HG03378 (cell line): ENCODE results near the gene KCNK5.

Experiments
- ATAC-seq: cut with Tn5 transposase; IDR thresholded peaks from one replicate; pipeline ENCODE4 v1.9.1; 2021; ENCODE audit warnings: mild to moderate bottlenecking, moderate library complexity; ENCODE audit not compliant: unreplicated experiment

Gene KCNK5

DNA sequence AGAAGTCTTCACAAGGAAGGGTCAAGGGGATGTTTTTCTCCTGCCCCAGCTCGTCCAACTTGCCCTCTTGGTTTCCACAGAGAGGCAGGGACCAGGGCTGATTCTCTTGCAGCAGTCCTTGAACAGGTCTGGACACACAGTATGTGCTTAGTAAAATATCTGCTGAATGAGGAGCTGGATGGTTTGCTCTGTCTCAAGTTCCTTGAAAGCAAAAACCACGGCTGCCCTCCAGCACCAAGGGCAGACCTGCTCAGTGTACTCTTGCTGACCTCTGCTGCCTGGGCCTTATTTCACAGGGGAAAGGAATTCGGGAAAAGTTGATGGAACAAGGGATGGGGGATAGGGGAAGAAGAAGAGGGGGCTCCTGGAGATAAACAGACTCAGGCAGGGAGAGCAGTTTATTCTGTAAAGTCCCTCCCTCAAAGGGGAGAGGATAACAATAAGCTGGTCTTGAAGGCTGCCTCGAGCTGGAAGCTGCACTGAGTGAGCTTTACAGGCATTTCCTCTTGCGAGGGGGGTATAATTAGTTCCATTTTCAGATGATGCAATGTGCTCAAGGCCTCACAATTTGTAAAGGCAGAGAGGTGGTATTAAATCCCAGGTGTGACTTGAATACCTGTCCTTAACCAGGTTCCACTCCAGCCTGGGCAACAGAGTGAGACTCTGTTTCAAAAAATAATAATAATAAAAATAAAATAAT, 10.3 kb downstream of the KCNK5 start:
- no peak for ATAC-seq

DNA sequence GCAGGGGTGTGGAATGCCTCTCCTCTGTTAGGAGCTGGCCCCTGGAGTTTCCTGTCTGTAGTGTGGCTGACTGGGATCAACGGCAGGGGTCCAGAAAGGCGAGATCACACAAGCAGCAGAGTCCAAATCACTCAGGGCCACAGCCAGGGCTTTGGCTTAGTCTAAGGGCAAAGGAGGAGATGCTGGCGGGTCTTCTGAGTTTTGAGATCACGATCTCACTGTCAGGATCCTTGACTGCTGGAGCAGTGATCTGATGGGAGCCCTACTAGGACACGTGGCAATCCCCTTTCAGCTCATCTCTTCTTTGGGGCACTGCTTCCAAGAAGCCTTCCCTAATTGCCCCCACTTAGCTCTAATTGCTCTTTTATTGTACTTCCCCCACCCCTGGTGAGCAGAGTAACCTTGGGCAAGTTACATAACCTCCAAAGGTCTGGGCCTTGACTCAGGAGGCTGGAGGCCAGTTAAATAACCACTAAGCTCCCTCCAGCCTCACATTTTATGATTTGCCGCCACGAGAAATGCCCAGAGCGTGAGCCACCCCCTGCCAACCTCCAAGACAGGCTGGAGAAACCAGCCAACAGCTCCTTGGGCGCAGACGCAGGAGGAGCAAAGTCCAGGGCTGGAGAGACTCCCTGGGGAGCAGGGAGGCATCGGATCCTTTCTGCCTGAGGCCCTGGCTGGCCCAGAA, 12.0 kb downstream of the KCNK5 start:
- no peak for ATAC-seq

DNA sequence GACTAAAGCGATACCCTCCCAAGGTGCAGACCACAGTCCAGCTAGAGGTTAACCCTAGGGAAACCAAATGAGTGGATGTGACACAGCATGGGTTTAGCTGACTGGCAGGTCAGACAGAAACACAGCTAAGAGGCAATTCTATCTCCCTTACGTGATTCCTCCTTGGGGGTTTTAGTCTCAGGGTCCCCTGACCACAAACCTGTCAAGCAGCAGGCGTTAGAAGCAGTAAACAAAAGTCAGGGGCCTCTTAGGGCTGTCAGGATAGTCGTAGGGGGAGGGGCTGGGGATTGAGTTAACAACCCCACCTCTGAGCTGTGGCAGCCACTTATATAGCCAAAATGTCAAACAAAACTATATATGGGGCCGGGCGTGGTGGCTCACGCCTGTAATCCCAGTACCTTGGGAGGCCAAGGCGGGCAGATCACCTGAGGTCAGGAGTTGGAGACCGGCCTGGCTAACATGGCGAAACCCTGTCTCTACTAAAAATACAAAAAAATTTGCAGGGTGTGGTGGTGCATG, 13.6 kb downstream of the KCNK5 start:
- ATAC-seq, result no peak

DNA sequence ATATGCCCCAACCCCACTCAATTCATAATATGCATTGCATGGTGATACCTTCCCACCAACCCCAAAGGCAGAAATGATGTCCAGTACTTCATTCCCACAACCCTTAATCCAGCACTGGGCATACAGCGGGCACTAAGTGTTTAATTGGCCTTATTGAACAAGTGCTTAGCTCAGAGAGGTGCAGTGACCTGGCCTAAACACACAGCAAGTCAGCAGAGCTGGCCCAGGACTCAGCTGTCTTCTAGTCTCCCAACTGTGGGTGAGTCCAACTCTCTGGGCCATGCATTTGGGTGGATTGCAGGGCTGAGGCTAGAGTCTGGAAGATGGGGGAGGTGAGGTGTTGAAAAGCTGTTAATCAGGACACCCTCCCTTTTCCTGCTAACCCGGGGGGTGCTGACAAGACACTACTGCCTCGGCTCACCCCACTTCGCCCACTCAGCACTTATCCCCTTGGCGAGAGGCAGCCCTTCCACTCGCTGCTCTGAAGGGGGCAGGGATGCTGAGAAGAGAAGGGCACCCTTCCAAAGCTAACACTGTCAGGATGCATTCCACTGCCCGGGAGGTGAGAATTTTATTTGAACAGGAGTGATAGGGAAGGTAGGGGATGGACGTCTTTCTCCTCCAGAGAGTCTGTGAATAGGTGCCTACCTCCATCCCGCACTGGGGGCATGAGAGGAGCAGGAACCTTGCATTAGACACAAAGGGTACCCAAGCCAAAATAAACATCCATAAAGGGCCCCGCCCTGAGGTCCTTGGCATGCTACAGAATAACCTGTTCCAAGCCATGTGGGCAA, 14.2 kb downstream of the KCNK5 start:
- ATAC-seq, result no peak

DNA sequence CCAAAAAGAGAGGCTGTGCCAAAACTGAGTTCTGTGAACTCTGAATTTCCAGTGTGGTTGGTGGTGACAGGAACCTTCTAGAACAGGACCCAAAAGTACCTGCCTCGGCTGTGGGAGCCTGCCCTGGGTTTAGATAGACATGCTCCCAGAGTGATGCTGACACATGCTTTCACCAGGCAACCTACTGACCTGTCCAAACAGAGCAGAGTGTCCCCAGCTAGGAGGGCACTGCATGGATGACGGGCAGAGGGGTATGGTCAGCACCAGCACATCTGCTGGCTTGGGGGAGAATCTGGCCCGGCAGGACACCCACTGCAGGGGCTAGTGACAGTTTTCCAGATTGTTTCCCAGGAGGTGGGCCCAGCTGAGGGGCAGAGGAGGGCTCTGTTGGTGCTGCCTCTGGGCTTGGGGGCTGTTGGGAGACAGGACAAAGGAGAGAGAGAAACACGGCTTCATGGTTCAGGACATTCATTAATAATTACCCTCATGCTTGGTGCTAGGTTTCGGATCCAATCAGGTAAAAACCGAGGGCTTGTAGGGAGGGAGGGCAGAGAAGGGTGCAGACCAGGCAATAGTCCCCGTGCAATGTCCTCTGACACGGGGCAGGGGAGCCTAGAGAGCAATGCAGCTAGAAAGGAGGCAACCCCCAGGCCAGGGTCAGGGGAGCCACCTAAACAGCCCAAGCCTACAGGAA, 15.0 kb downstream of the KCNK5 start:
- ATAC-seq, result no peak

DNA sequence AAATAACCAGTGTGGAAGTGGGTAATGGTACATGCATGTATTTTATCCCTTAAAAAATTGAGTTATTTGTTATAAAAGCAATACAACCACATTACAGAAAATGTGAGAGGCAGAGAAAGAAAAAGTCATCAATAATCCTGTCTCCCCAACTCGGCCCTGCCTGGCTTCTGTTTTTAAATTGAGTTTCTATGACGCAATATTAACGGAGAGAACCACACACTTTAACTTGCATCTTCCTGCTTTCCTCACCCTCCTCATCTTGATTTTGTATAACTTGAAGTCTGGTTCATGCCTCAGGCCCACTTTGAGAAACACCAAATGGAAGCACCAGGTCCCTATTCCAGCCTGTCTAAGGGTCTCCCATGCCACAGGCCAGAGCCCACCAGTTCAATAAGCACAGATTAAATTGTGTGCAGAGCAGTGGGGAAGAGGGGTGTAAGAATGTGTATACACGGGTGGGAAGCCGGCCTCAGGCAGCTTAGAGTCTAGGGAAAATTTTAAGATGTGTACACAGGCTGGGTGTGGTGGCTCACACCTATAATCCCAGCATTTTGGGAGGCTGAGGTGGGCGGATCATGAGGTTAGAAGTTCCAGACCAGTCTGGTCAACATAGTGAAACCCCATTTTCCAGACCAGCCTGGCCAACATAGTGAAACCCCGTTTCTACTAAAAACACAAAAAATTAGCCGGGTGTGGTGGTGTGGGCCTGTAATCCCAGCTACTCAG, 15.9 kb downstream of the KCNK5 start:
- no peak for ATAC-seq

DNA sequence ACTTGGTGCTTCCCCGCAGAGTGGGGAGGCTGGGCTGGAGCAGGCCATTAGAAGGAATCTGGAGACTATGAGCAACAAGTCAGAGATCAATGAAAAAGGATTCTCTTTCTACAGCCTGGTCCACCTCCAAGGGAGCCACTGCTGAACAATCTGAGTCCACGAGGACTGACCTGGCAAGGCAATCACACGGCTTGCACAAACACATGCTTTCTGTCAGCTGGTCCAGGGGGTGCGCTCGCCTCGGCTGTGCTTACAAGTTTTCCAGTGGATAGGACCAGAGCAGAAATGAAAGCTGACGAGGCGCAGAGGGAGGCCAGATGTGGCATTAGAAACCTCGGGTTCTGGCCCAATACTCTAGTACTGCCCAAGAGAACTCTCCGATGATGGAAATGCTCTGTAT, 18.1 kb downstream of the KCNK5 start:
- no peak for ATAC-seq

DNA sequence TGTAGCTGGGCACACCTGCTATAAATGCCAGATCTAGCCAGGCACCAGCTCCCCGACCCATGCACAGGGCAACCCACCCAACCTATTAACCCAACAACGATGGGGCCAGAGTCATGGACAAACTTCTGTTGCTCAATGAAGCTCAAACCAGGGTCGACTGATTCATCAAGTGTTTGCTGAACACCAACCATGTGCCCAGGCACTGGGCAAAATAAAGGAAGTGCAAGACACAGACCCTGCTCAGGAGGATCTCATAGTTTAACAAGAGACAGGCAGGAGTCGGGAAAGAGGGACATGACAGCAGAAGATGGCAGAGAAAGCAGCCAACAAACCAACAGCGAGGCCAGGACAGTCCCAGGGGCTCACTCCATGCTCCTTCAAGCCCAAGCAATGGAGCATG, 18.8 kb downstream of the KCNK5 start:
- ATAC-seq, result no peak

DNA sequence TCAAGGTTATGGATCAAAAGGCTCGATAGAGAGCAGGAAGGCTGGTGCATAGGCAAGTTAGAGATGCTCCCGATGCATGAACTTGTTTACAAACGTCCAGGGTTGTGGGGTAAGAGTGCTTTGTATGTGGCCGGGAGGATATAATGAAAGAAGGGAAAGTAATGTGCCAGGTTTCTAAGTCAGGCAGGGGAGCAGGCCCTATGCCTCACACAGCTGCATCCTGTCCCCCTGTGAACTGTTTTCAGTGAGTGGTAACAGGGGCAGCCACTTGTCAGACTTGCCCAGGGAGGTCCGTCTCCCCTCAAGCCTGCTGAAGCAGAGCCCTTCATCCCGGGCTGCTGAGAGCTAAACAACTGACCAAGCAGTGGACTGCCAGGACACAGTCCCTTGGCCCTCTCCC, 19.4 kb downstream of the KCNK5 start:
- no peak for ATAC-seq

DNA sequence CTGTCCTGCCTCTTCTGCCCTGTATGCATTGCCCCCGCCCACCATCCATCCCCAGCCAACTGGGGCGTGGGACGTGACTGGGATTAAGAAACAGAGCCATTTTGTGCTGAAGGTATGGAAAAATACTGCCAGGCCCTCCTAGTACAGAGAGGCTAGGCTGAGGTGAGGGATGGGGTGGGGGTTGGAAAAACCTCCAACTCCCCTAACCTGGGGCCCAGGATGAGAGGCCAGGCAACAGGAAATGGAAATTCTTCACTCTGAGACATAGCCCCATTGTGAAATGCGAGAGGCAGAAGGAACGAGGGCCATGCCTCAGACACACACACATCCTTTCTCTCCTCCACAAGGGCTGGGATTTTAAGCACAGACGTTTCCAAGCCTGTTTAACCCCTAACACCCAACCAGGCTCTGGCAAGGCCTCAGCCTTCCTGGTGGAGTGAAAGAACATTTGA, 19.9 kb downstream of the KCNK5 start:
- no peak for ATAC-seq

DNA sequence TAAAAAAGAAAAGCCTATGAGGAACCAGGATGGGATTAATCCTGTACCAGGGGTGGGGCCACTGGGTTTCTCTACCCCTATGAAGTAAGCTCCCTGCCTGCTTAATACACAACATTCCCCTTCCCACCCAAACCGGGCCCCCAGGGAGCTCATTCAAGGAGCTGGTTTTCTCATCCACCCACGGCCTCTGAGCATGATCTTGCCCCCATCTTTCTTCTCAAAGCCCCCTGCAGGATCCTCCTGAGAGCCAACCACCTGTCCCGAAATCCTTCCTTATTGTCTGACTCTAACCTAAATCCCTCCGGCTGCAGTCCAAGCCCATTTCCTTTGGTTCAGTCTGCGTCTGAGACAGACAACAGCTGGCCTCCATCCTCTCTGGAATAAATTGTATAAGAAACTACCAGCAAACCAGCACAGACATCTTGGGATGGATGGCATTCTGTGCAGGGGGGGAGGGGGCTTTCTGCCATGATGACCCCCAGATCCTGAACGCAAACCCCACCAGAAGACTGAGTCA, 21.0 kb downstream of the KCNK5 start:
- ATAC-seq, result no peak

DNA sequence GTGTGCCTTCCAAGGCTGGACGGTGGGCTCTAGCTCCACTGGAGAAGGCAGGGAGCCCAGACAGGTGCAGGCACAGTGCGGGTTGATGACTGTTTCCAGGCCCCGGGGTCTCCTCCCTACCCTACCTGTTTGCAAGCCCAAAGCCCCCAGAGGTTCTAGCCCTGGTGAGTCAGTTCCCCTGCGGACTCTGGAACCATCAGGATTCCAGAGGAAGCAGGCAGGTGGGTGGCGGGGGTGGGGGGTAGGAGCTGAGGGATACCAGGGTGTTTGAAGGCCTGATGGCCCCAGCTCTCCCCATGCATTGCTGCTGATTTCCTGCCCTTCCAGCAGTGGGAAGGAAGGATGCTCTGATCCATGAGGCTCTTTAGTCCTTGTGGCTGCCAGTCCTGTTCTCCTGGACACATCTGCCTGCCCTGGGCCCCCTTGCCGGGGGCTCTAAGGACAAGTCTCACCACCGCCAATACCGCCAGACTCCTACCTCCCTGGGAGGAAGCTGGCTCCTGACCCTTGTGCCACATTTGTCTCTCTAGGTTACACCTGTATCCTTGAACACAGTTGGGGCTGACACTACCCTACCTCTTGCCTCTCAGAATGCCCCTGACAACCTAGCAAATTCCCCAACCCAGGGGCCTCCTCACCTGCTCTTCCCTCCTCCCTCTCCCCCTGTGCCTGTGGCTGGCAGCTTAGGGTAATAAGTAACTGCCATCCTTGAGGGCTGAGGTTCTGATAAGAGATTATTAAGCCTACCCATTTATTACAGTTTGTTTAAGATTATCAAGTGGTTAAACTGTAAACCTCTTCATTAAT, 21.7 kb downstream of the KCNK5 start:
- no peak for ATAC-seq

DNA sequence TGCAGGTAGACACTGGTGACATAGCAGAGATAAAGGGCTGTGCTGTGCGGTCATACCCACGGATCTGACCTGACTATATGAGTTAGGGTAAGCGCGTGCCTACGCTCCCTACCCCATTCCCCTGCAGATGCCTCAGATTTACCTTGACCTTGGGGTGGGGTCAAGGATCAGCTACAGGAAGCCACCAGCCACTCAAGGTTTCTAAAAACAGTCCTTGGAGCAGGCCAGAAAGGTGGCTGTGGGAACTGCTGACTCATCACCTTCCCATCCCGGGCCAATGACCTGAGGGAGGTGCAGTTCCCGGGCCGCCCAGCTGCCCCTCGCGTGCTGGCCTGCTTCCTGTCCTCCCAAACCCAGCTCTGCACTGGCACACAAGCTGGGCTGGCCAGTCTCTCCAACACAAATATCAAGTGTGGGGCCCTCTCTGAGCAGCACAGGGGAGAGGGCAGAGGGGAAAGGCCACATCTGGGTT, 23.0 kb downstream of the KCNK5 start:
- no peak for ATAC-seq

DNA sequence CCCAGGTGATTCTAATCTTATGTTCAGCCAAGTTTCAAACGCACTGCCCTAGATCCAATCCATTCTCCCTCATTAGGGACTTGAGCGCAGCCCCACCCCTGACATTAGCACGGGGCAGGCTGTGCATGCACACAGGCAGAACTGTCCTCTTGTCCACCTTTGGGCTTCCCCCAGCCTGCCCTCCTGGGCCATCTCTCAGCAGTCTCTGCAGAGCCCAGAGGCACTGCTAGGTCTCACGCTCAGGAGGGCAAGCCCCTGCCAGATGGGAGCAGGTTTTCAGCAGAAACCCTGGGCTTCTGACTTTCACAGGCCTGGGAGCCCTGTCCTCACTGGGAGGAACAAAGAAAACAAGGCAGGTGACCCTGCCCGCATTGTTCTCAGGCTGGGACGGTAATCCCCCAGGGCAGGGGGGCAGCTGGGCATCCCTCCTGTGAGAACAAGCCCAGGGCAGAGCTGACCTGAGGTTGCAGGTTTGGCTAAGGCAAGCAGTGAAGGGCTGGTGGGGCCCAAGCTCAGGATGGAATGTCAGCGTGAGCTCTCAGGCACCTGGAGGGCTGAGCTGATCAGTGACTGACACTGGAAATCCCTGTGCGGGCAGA, 24.5 kb downstream of the KCNK5 start:
- no peak for ATAC-seq

DNA sequence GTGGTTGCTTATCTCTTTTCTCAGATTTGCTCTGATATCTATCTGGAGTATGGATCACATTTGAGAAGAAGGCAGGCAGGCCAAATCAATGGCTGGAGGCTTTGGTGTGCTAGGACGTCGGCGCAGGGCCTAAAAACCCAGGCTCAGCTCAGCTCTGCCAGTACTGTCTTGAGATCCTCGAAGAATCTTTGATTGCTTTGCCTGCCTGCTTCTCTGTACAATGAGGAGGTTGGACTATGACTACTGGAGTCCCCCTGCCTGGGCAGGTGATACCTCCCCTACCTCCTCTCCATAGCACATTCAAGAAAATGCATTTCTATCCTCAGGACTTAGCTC, 25.1 kb downstream of the KCNK5 start:
- ATAC-seq, result no peak

DNA sequence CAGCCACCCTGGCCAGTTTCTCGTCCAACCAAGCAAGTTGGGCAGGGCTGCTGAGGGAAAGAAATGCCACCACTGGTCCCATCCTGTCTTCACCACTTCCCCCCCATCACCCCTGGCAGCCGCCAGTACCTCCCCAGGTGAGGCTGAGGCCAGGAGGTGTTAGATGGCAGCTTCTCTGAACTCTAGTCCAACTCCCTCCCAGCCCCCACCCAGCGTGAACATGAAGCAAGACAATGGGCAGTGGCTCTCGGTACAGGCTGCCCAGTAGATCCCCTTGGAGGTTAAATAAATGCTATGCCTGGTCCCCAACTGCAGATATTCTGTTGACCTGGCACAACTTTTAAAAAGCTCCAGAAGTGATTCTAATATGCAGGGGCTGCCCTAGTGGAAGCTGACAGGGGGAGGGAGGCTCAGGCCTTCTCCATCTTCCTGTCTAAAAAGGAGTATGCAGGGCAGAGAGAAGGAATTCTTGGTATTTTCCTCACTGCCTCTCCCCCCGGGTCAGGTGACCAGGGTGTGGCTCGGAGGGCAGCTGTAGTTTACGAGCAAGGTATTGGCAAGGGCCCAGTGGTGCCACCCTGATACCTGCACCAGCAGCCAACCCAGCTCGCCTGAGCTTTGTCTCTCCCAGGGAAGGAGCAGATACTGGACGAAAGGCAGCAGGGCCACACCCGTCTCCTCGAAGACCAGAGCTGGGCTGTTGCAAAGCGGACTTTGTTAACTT, 25.7 kb downstream of the KCNK5 start:
- no peak for ATAC-seq

DNA sequence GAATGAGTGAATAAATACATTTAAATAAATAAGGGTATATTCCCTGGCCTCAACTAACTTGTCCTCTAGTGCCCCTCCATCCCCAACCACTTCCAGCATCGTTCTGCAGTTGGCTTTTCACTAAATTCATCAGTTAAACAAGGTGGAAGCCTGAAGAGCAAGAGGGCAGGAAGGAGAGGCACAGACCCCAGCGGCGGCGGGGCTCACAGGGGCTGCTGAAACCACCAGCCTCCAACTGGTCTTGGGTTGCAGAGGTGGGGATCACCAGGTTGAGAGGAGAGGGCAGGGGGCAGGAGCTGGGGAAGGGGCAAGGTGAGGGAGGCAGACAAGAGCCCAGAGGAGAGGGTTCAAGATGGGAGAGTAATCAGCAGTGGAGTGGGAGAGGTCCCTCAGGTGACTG, 27.1 kb downstream of the KCNK5 start:
- ATAC-seq, result no peak

DNA sequence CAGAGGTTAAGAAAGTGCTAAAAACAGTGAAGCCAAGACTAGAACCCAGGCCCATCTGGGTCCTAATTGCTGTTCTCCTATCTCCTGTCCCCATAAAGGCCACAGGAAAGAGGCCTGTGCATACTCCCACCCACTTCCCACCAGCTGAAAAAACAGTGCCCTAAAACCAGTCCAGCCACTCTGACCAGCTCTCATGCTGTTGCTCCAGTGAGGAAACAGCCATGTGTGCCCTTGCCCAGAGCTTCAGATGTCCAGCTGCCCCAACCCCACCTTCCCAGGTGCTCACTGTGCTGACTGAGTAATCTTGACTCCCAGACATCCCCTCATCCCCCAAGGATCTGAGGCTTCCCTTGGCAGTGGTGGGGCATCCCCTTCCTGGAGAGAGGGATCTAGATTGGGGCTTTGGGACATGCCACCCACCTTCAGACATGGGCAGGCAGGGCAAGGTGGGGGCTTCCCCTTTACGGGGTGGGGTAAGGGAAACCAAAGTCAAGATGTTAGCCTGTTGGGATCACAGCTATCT, 28.7 kb downstream of the KCNK5 start:
- ATAC-seq, result no peak
